IMR-90 (cell line): ENCODE measurements around the gene CUX1. TPM values are rescaled to one million over a fixed set of nuclear protein-coding genes. Genes with fewer than 3 reads are reported as not detected.

ENCODE experiments used
- ATAC-seq: fragments of 200-7000 bp; cut with Tn5 transposase; 2 replicates; pipeline ENCODE4 v1.9.1; 2020; ENCODE audit warnings: low read depth, mild to moderate bottlenecking, moderate library complexity
- BruUV-seq: library from RNA; stranded (reverse); fragments of 400-500 nt; replicated peaks from 2 replicates; lab custom pipeline; 2021; lab: Mats Ljungman, UMichigan
- CTCF ChIA-PET: fragments of 300-600 bp; formaldehyde crosslinking; extraction: SDS; loops from one replicate; lab custom pipeline; 2021; ENCODE audit warnings: antibody characterized with exemption; lab: Yijun Ruan, JAX
- POLR2A ChIA-PET: fragments of 300-600 bp; sonication (Branson Sonifier 250); formaldehyde crosslinking; loops from one replicate; lab custom pipeline; 2022; ENCODE audit warnings: antibody characterized with exemption; ENCODE audit not compliant: unreplicated experiment; lab: Charles Lee
- DNase-seq: peaks from one replicate; pipeline ENCODE4 v3.0.0; 2013
- H2AFZ ChIP-seq: replicated peaks from 2 replicates; pipeline ENCODE3; 2013; ENCODE audit warnings: low read length, mild to moderate bottlenecking; ENCODE audit not compliant: poor library complexity
- H2AK5ac ChIP-seq: 2 replicates; pipeline ENCODE4 v1.6.1; 2013; ENCODE audit warnings: low read depth, low read length, inconsistent platforms
- H2AK9ac ChIP-seq: replicated peaks from 2 replicates; pipeline ENCODE3; 2013; ENCODE audit warnings: mild to moderate bottlenecking, low read depth, low read length, moderate library complexity; ENCODE audit not compliant: poor library complexity
- H2BK120ac ChIP-seq: 2 replicates; pipeline ENCODE4 v1.6.1; 2013; ENCODE audit warnings: low read depth, low read length, inconsistent platforms
- H2BK15ac ChIP-seq: 3 replicates; pipeline ENCODE4 v1.6.1; 2013; ENCODE audit warnings: low read depth, low read length, inconsistent platforms
- H2BK20ac ChIP-seq: 2 replicates; pipeline ENCODE4 v1.6.1; 2013; ENCODE audit warnings: low read depth, mild to moderate bottlenecking, inconsistent platforms, low read length, moderate library complexity
- H2BK5ac ChIP-seq: 2 replicates; pipeline ENCODE4 v1.6.1; 2013; ENCODE audit warnings: mild to moderate bottlenecking, low read depth, low read length, inconsistent platforms; ENCODE audit not compliant: poor library complexity, severe bottlenecking
- H3K14ac ChIP-seq: replicated peaks from 2 replicates; pipeline ENCODE4 v1.6.1; 2013; ENCODE audit warnings: low read depth, low read length, inconsistent platforms
- H3K18ac ChIP-seq: 2 replicates; pipeline ENCODE4 v1.6.1; 2013; ENCODE audit warnings: low read depth, low read length, control low read depth
- H3K23ac ChIP-seq: 2 replicates; pipeline ENCODE4 v1.6.1; 2013; ENCODE audit warnings: low read depth, low read length, inconsistent platforms
- H3K27ac ChIP-seq: 2 replicates; pipeline ENCODE4 v1.5.1; 2013; ENCODE audit warnings: mild to moderate bottlenecking, control low read depth, low read length; ENCODE audit not compliant: insufficient read depth
- H3K27me3 ChIP-seq: 2 replicates; pipeline ENCODE4 v1.6.1; 2013; ENCODE audit warnings: low read length; ENCODE audit not compliant: control insufficient read depth, insufficient read depth
- H3K36me3 ChIP-seq: 2 replicates; pipeline ENCODE4 v1.6.1; 2013; ENCODE audit warnings: low read length, mixed read lengths; ENCODE audit not compliant: control insufficient read depth, insufficient read depth
- H3K4ac ChIP-seq: 2 replicates; pipeline ENCODE4 v1.6.1; 2013; ENCODE audit warnings: low read depth, low read length, inconsistent platforms
- H3K4me1 ChIP-seq: 2 replicates; pipeline ENCODE4 v1.6.1; 2013; ENCODE audit warnings: low read length, mixed read lengths; ENCODE audit not compliant: control insufficient read depth, insufficient read depth
- H3K4me2 ChIP-seq: 2 replicates; pipeline ENCODE4 v1.6.1; 2013; ENCODE audit warnings: low read depth, mild to moderate bottlenecking, control low read depth, low read length, moderate library complexity
- H3K4me3 ChIP-seq: 2 replicates; pipeline ENCODE4 v1.5.1; 2013; ENCODE audit warnings: low read depth, mild to moderate bottlenecking, control low read depth, low read length, moderate library complexity; ENCODE audit not compliant: insufficient read depth
- H3K56ac ChIP-seq: 2 replicates; pipeline ENCODE4 v1.6.1; 2013; ENCODE audit warnings: low read length, inconsistent platforms; ENCODE audit not compliant: insufficient read depth; ENCODE audit errors: extremely low read depth
- H3K79me1 ChIP-seq, 2 experiments: 2 replicates each; pipeline ENCODE4 v1.6.1; 2013; ENCODE audit warnings: low read length in 2 of 2, inconsistent platforms in 1 of 2, low read depth in 1 of 2
- H3K9ac ChIP-seq: 2 replicates; pipeline ENCODE4 v1.6.1; 2013; ENCODE audit warnings: low read depth, low read length, control low read depth
- H3K9me1 ChIP-seq: 2 replicates; pipeline ENCODE4 v1.6.1; 2013; ENCODE audit warnings: low read length, inconsistent platforms; ENCODE audit not compliant: insufficient read depth
- H3K9me3 ChIP-seq: 2 replicates; pipeline ENCODE4 v1.6.1; 2013; ENCODE audit warnings: low read length; ENCODE audit not compliant: control insufficient read depth, insufficient read depth
- H4K20me1 ChIP-seq: 2 replicates; pipeline ENCODE4 v1.6.1; 2013; ENCODE audit warnings: low read length, inconsistent platforms; ENCODE audit not compliant: insufficient read depth
- H4K5ac ChIP-seq: 2 replicates; pipeline ENCODE4 v1.6.1; 2013; ENCODE audit warnings: mild to moderate bottlenecking, low read depth, low read length, control low read depth
- H4K8ac ChIP-seq, 2 experiments: 2 replicates each; pipeline ENCODE4 v1.6.1; 2013; ENCODE audit warnings: low read depth in 2 of 2, low read length in 2 of 2, control low read depth in 1 of 2, inconsistent platforms in 1 of 2
- H4K91ac ChIP-seq: 2 replicates; pipeline ENCODE4 v1.6.1; 2013; ENCODE audit warnings: low read depth, low read length, inconsistent platforms; ENCODE audit not compliant: insufficient read depth
- FOS ChIP-seq: fragments of 150-350 bp; IDR thresholded peaks from 2 replicates; pipeline ENCODE4 v1.6.1; 2016; ENCODE audit warnings: low read depth, low read length
- MAZ ChIP-seq: IDR thresholded peaks from 2 replicates; pipeline ENCODE4 v1.6.1; 2012; ENCODE audit warnings: low read depth, mild to moderate bottlenecking, low read length, improper control_type of control experiment, moderate library complexity, borderline replicate concordance
- NFE2L2 ChIP-seq: fragments of 150-350 bp; IDR thresholded peaks from 2 replicates; pipeline ENCODE4 v1.6.1; 2016; ENCODE audit warnings: low read depth, mild to moderate bottlenecking, low read length
- POLR2A ChIP-seq: IDR thresholded peaks from 2 replicates; pipeline ENCODE4 v1.6.1; 2012; ENCODE audit warnings: mild to moderate bottlenecking, low read depth, low read length
- RFX5 ChIP-seq: IDR thresholded peaks from 2 replicates; pipeline ENCODE4 v1.8.0; 2012; ENCODE audit warnings: low read depth, mild to moderate bottlenecking, low read length, moderate library complexity
- SMC3 ChIP-seq: fragments of 150-350 bp; IDR thresholded peaks from 2 replicates; pipeline ENCODE4 v1.6.1; 2016; ENCODE audit warnings: low read depth, mild to moderate bottlenecking, antibody characterized with exemption, low read length, moderate library complexity
- WGBS, 2 experiments: methylation state at CpG; one replicate each; pipeline versions ENCODE4 v1.1.5 to v1.1.7; 2013; ENCODE audit warnings: missing lambda C conversion rate in 2 of 2; ENCODE audit not compliant: insufficient read length in 1 of 2; ENCODE audit errors: extremely low coverage in 2 of 2; 5-methylcytosine and 5-hydroxymethylcytosine counted together
- dilution Hi-C: fragments of 300-500 bp; cut with HindIII; formaldehyde crosslinking; loops from one replicate; pipeline ENCODE4 v1.14.3; 2018; ENCODE audit warnings: low sequenced_read_pairs; ENCODE audit not compliant: unreplicated experiment
- in situ Hi-C: fragments of 300-500 bp; cut with MboI; formaldehyde crosslinking; loops from 3 replicates; pipeline ENCODE4 v1.14.3; 2019; ENCODE audit warnings: low sequenced_read_pairs, inconsistent platforms, mixed read lengths
- intact Hi-C: fragments of 100-400 bp; cut with micrococcal nuclease; formaldehyde crosslinking; loops from 2 replicates; pipeline ENCODE4 v1.10.0; 2022
- polyA plus RNA-seq, 3 experiments: library from polyadenylated mRNA; depleted of rRNA; stranded (reverse); fragments of >200 nt; gene quantifications; 2 replicates each; pipeline ENCODE4 v1.2.3, GENCODE V29; 2012; ENCODE audit warnings: low replicate concordance in 1 of 3
- total RNA-seq: library from RNA; depleted of rRNA; stranded (reverse); fragments of >200 nt; gene quantifications from 2 replicates; pipeline ENCODE4 v1.2.3, GENCODE V29; 2012
- TF ChIP-seq, protein P1 (sequence below): conservative IDR thresholded peaks from 2 replicates; pipeline ENCODE4 v1.5.1; 2012; ENCODE audit warnings: mild to moderate bottlenecking, low read depth, low read length, improper control_type of control experiment

The CUX1 gene
- total and polyA plus RNA-seq, 2 of the 4 experiments (the other 2 are of a cell fraction), result 19.7 to 46.4 TPM

DNA sequence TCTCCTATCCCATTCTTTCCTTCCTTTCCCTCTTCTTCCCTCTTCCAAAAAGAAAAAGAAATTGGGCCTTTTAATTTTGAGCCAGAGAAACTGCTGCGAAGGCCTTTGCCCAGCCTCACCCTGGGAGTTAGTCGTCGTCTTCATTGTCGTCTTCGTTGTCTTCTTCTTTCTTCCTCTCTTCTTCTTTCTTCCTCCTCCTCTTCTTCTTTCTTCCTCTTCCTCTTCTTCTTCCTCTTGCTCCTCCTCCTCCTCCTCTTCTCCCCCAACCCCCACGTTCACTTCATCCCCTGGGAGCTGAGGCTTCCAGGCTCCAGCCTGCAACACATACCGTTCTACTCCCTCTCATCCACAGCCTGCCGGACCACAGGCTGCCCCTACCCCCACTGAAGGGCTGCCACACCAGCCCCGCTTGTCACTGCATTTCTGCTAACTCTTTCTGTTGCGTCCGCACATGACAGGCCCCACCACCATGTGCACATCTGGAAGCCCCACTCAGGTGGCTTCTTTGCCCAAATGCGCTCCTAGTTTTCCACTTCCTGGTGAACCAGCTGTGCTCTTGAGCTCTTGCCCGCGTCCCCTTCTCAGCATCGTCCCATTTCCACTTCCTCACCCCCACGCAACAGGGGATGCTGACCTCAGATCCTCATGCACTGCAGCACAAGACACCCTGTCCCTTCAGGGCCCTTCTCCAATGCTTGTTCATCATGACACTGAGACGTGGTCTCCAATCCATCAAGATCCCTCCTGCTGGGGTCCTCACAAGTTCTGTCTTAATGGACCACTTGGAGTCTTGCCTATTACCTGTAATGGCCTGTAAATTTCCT lies 374.3 kb downstream of the CUX1 start (continued):
- TF ChIP-seq MAZ, result no peak

DNA sequence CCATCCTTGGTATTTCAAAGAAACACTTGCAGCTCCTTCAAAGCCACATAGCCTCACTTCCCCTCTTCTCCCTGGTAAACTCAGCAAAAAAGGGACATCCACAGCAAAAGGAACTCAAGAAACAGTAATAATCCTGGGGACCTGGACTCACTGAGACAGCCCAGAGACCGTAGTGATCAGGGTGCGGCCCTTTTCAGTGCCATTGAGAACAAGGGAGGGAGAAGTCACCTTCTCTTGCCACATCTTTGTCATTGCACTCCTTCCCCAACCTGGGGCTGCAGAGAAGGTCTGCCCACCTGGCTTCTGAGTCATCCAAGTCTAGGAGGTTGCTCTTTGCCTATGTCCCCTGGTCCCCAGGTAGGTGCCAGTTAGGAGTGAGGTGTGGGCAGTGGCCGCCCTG lies 375.4 kb downstream of the CUX1 start:
- intact Hi-C loops (no loop called here), in situ Hi-C loops (no loop called here), dilution Hi-C loops (no loop called here)
- H4K5ac ChIP-seq, result no peak overlapping the region
- ChIA-PET CTCF (no interaction called here), POLR2A (no interaction called here)
- ATAC-seq, result no peak
- H3K4me3 ChIP-seq, result no peak overlapping the region
- H4K91ac ChIP-seq, result no peak overlapping the region
- no peaks in the 10 kb centered on the region for H3K4me1 ChIP-seq
- H2BK15ac ChIP-seq, result no peak overlapping the region
- H2BK20ac ChIP-seq, result no peak overlapping the region
- no peak overlapping the region for H2AK9ac ChIP-seq
- no peak overlapping the region for H3K23ac ChIP-seq
- H2BK120ac ChIP-seq, result no peak overlapping the region
- H2AFZ ChIP-seq, result no peak overlapping the region
- H3K9me3 ChIP-seq, result no peaks in the 10 kb centered on the region
- no peak for DNase-seq
- H3K36me3 ChIP-seq, result peaks cover 49% of the 10 kb centered on the region
- no peaks in the 10 kb centered on the region; the same call in 1 of the 2 replicates for H3K9me1 ChIP-seq
- no peak overlapping the region for H3K9ac ChIP-seq
- H3K79me1 ChIP-seq, result peaks cover 0 to 7% of the 10 kb centered on the region in 2 experiments; a peak in 1 of 4 replicates
- H3K56ac ChIP-seq, result no peak overlapping the region
- H3K14ac ChIP-seq, result no peak overlapping the region
- no peak overlapping the region for H3K18ac ChIP-seq
- no peaks in the 10 kb centered on the region for H3K27me3 ChIP-seq
- BruUV-seq, result no TSS peak
- H4K8ac ChIP-seq, result no peak overlapping the region
- H2BK5ac ChIP-seq, result no peak overlapping the region
- no peaks in the 10 kb centered on the region for H4K20me1 ChIP-seq
- no peak overlapping the region for H3K4ac ChIP-seq
- no peak overlapping the region for H3K27ac ChIP-seq
- WGBS, 2 experiments, result no CpG with 5 or more reads among the region's 3 CpGs
- H2AK5ac ChIP-seq, result no peak overlapping the region
- TF ChIP-seq FOS (no peak), RFX5 (no peak), POLR2A (no peak), NFE2L2 (no peak), SMC3 (no peak)
- TF ChIP-seq, protein P1, sequence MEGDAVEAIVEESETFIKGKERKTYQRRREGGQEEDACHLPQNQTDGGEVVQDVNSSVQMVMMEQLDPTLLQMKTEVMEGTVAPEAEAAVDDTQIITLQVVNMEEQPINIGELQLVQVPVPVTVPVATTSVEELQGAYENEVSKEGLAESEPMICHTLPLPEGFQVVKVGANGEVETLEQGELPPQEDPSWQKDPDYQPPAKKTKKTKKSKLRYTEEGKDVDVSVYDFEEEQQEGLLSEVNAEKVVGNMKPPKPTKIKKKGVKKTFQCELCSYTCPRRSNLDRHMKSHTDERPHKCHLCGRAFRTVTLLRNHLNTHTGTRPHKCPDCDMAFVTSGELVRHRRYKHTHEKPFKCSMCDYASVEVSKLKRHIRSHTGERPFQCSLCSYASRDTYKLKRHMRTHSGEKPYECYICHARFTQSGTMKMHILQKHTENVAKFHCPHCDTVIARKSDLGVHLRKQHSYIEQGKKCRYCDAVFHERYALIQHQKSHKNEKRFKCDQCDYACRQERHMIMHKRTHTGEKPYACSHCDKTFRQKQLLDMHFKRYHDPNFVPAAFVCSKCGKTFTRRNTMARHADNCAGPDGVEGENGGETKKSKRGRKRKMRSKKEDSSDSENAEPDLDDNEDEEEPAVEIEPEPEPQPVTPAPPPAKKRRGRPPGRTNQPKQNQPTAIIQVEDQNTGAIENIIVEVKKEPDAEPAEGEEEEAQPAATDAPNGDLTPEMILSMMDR, result no peak
- no peak overlapping the region for H3K4me2 ChIP-seq
